NCI-H2196 (cell line): Measurements from ENCODE around the gene ATG7.
"Not testable (repeated sequence)": the region's sequence is repeated elsewhere in the genome, so short reads cannot be mapped to it uniquely, and the experiment has no call there.

Experiments
- DNase-seq: peaks from one replicate; lab custom pipeline; 2025; ENCODE audit not compliant: unreplicated experiment; lab: John Stamatoyannopoulos, UW

Gene ATG7

GRCh38 chr3:11385891-11386290, 113.7 kb downstream of the ATG7 start:
- no peak for DNase-seq

- DNase-seq, result no peak
Measured at GRCh38 chr3:11386465-11387113, 114.4 kb downstream of the ATG7 start.

GRCh38 chr3:11389386-11390268, 117.4 kb downstream of the ATG7 start:
- no peak for DNase-seq

GRCh38 chr3:11390411-11391131, 118.4 kb downstream of the ATG7 start:
- DNase-seq, result no peak

GRCh38 chr3:11391174-11391879, 119.1 kb downstream of the ATG7 start:
- DNase-seq, result no peak

- no peak for DNase-seq
Measured at GRCh38 chr3:11392014-11392859, 120.0 kb downstream of the ATG7 start.

GRCh38 chr3:11392860-11393114, 120.6 kb downstream of the ATG7 start:
- DNase-seq, result no peak

GRCh38 chr3:11393401-11393800, 121.2 kb downstream of the ATG7 start:
- DNase-seq, result no peak

- DNase-seq, result no peak
Measured at GRCh38 chr3:11394392-11394791, 122.2 kb downstream of the ATG7 start.

- DNase-seq, result no peak
Measured at GRCh38 chr3:11400213-11400612, 128.0 kb downstream of the ATG7 start.

GRCh38 chr3:11401434-11401833, 129.2 kb downstream of the ATG7 start:
- DNase-seq, result no peak

GRCh38 chr3:11405323-11405722, 133.1 kb downstream of the ATG7 start:
- no peak for DNase-seq

GRCh38 chr3:11407644-11408043, 135.4 kb downstream of the ATG7 start:
- no peak for DNase-seq

GRCh38 chr3:11408324-11408859, 136.2 kb downstream of the ATG7 start:
- DNase-seq, result not testable (repeated sequence)

- no peak for DNase-seq
Measured at GRCh38 chr3:11410564-11410963, 138.4 kb downstream of the ATG7 start.

- no peak for DNase-seq
Measured at GRCh38 chr3:11411956-11412355, 139.8 kb downstream of the ATG7 start.

GRCh38 chr3:11413071-11413470, 140.9 kb downstream of the ATG7 start:
- DNase-seq, result no peak

- no peak for DNase-seq
Measured at GRCh38 chr3:11415099-11415498, 142.9 kb downstream of the ATG7 start.

- DNase-seq, result no peak
Measured at GRCh38 chr3:11420066-11420465, 147.9 kb downstream of the ATG7 start.

- DNase-seq, result no peak
Measured at GRCh38 chr3:11422291-11422690, 150.1 kb downstream of the ATG7 start.
